K562 (cell line): ENCODE measurements around the gene ABCA10. TPM values are rescaled to one million over a fixed set of nuclear protein-coding genes. Genes with fewer than 3 reads are reported as not detected.

ENCODE experiments used
- ATAC-seq: fragments of 200-7000 bp; cut with Tn5 transposase; 3 replicates; pipeline ENCODE4 v1.9.1; 2020; ENCODE audit warnings: moderate library complexity
- BruUV-seq: library from RNA; stranded (reverse); fragments of 400-500 nt; replicated peaks from 2 replicates; lab custom pipeline; 2021; lab: Mats Ljungman, UMichigan
- CTCF ChIA-PET: fragments of 300-600 bp; formaldehyde crosslinking; extraction: SDS; loops from one replicate; lab custom pipeline; 2021; ENCODE audit warnings: low intra/inter-chr PET ratio; lab: Yijun Ruan, JAX
- POLR2A ChIA-PET: fragments of 300-600, 350-650 bp; sonication (Branson Sonifier 250); formaldehyde crosslinking; extraction: SDS; loops from one replicate; lab custom pipeline; 2021; ENCODE audit warnings: antibody characterized with exemption, inconsistent platforms; lab: Yijun Ruan, JAX
- DNase-seq, 4 experiments: peaks; one replicate each; pipeline versions ENCODE4 v3.0.0 to v3.0.0-alpha.2; 2011 to 2018; ENCODE audit warnings: low spot score in 3 of 4, mixed read lengths in 3 of 4; ENCODE audit errors: extremely low read depth in 1 of 4
- FAIRE-seq: peaks from 2 replicates; lab custom pipeline; 2011; peaks lifted over from hg19 to GRCh38; lab: Jason Lieb, UNC
- H2AFZ ChIP-seq: 2 replicates; pipeline ENCODE4 v1.6.0; 2011; ENCODE audit warnings: low read depth, low read length, control low read depth, inconsistent platforms
- H3K27ac ChIP-seq: fragments of 200-600 bp; 3 replicates; pipeline ENCODE4 v1.8.0; 2011; ENCODE audit warnings: low read depth, mild to moderate bottlenecking, control low read depth, inconsistent platforms, low read length, moderate library complexity, mixed read lengths; ENCODE audit errors: extremely low read depth
- H3K27me3 ChIP-seq, 2 experiments: fragments of 300-600 bp in 1 of 2; 2 replicates in 1 of 2; 3 replicates in 1 of 2; pipeline versions ENCODE4 v1.6.0 to v1.8.0; 2011; ENCODE audit warnings: inconsistent platforms in 2 of 2, low read length in 2 of 2, mild to moderate bottlenecking in 1 of 2, mixed read lengths in 1 of 2, moderate library complexity in 1 of 2; ENCODE audit not compliant: control insufficient read depth in 2 of 2, insufficient read depth in 2 of 2
- H3K36me3 ChIP-seq: fragments of 300-600 bp; 3 replicates; pipeline ENCODE4 v1.8.0; 2011; ENCODE audit warnings: mild to moderate bottlenecking, low read length, inconsistent platforms; ENCODE audit not compliant: control insufficient read depth, insufficient read depth
- H3K4me1 ChIP-seq, 2 experiments: fragments of 200-600 bp in 1 of 2; replicated peaks in 1 of 2; 2 replicates in 1 of 2; 3 replicates in 1 of 2; pipeline versions ENCODE4 v1.5.1 to v1.8.0; 2011; ENCODE audit warnings: inconsistent platforms in 2 of 2, low read length in 2 of 2, mild to moderate bottlenecking in 1 of 2, mixed read lengths in 1 of 2, moderate library complexity in 1 of 2; ENCODE audit not compliant: control insufficient read depth in 2 of 2, insufficient read depth in 2 of 2
- H3K4me2 ChIP-seq: 2 replicates; pipeline ENCODE4 v1.6.1; 2011; ENCODE audit warnings: low read length, control low read depth, inconsistent platforms, mixed read lengths; ENCODE audit not compliant: insufficient read depth
- H3K4me3 ChIP-seq: fragments of 200-600 bp; sonication (generic), shearing (Covaris generic); 2 replicates; pipeline ENCODE4 v1.5.1; 2016; ENCODE audit warnings: control low read depth, inconsistent platforms
- H3K79me2 ChIP-seq: fragments of 200-600 bp; 3 replicates; pipeline ENCODE4 v1.8.0; 2011; ENCODE audit warnings: low read length, inconsistent platforms; ENCODE audit not compliant: control insufficient read depth, insufficient read depth
- H3K9ac ChIP-seq, 2 experiments: 2 replicates each; pipeline versions ENCODE4 v1.6.0 to v1.6.1; 2011; ENCODE audit warnings: low read depth in 2 of 2, low read length in 2 of 2, control low read depth in 1 of 2, inconsistent platforms in 1 of 2, mild to moderate bottlenecking in 1 of 2, mixed read lengths in 1 of 2; ENCODE audit not compliant: insufficient read depth in 1 of 2
- H3K9me1 ChIP-seq: one replicate; pipeline ENCODE4 v1.6.0; 2011; ENCODE audit warnings: inconsistent platforms, mild to moderate bottlenecking, low read length, moderate library complexity; ENCODE audit not compliant: control insufficient read depth, insufficient read depth
- H3K9me3 ChIP-seq: replicated peaks from 2 replicates; pipeline ENCODE4 v1.5.1; 2011; ENCODE audit warnings: low read depth, low read length, inconsistent platforms; ENCODE audit not compliant: control insufficient read depth, insufficient read depth
- H4K20me1 ChIP-seq: replicated peaks from 2 replicates; pipeline ENCODE4 v1.6.1; 2011; ENCODE audit warnings: low read length, inconsistent platforms, mixed read lengths; ENCODE audit not compliant: control insufficient read depth, insufficient read depth
- MEIS2 ChIP-seq: fragments of 450-650 bp; IDR thresholded peaks from 2 replicates; pipeline ENCODE4 v1.6.1; 2014; ENCODE audit warnings: mild to moderate bottlenecking; ENCODE audit not compliant: partially characterized antibody
- POLR2B ChIP-seq: fragments of 450-650 bp; IDR thresholded peaks from 2 replicates; pipeline ENCODE4 v1.6.1; 2018; ENCODE audit warnings: low read depth; ENCODE audit not compliant: partially characterized antibody
- RFX5 ChIP-seq: IDR thresholded peaks from 2 replicates; pipeline ENCODE4 v1.6.1; 2011; ENCODE audit warnings: low read depth, mild to moderate bottlenecking, improper control_type of control experiment, low read length
- RREB1 ChIP-seq: fragments of 250-450 bp; sonication (Bioruptor Pico); IDR thresholded peaks from 2 replicates; pipeline ENCODE4 v1.4.0; 2020
- SIRT6 ChIP-seq: IDR thresholded peaks from one replicate; pipeline ENCODE4 v1.6.1; 2012; ENCODE audit warnings: low read depth, mild to moderate bottlenecking, control low read depth, inconsistent platforms, low read length, moderate library complexity
- WGBS: fragments of 100-300 bp; shearing (Covaris generic); methylation state at CpG from one replicate; pipeline ENCODE4 v1.1.6; 2016; ENCODE audit warnings: low coverage, mixed read lengths; ENCODE audit not compliant: insufficient coverage; ENCODE audit errors: missing lambda C conversion rate; 5-methylcytosine and 5-hydroxymethylcytosine counted together
- in situ Hi-C: fragments of 300-500 bp; cut with MboI; formaldehyde crosslinking; loops from 4 replicates; pipeline ENCODE4 v1.15.0; 2018; ENCODE audit warnings: inconsistent platforms, mixed read lengths
- intact Hi-C: fragments of 100-400 bp; cut with micrococcal nuclease; formaldehyde crosslinking; loops from 2 replicates; pipeline ENCODE4 v1.14.2; 2022
- polyA plus RNA-seq, 8 experiments: library from polyadenylated mRNA; depleted of rRNA in 4 of 8; stranded (reverse) in 5 of 8; unstranded in 3 of 8; fragments of >200 nt; fragmentation: Nextera tagmentation in 2 of 8; fragmentation: Illumina TruSeq in 1 of 8; extraction: Ambion mirVana in 2 of 8; extraction: Trizol in 1 of 8; gene quantifications; 2 replicates each; pipeline versions ENCODE4 v1.2.1 to v1.2.3, GENCODE V29; 2011 to 2014; ENCODE audit warnings: inconsistent platforms in 1 of 8, missing spikeins in 1 of 8
- total RNA-seq, 7 experiments: library from RNA; depleted of rRNA in 6 of 7; stranded (reverse); fragments of >200 nt in 6 of 7; fragmentation: Illumina TruSeq in 2 of 7; extraction: Trizol in 2 of 7; gene quantifications; 2 replicates each; pipeline versions ENCODE4 v1.2.1 to v1.2.3, GENCODE V29; 2011 to 2021; ENCODE audit warnings: low replicate concordance in 1 of 7

Gene ABCA10
- total and polyA plus RNA-seq, 9 of the 15 experiments (the other 6 are each of a cell fraction or from before 2014, with no cell fraction given), result 0.04 to 0.45 (median 0.15) TPM; not detected in 1

GRCh38 chr17:69231521-69231920 lies 2.9 kb upstream of the ABCA10 start:
- 64% methylated on average over 1 of the region's 1 CpG for WGBS
- Histone ChIP-seq H3K4me1 (peaks cover 0 to 3% of the 10 kb centered on the region in 2 experiments; a peak in 2 of 5 replicates), H3K79me2 (no peaks in the 10 kb centered on the region), H3K9me1 (no peaks in the 10 kb centered on the region), H3K4me2 (no peak overlapping the region), H2AFZ (no peak overlapping the region; the same call in 1 of the 2 replicates), H3K27ac (no peak overlapping the region), H3K36me3 (no peaks in the 10 kb centered on the region), H3K4me3 (no peak overlapping the region), H3K9me3 (no peaks in the 10 kb centered on the region), H4K20me1 (no peaks in the 10 kb centered on the region), H3K27me3 (no peaks in the 10 kb centered on the region), H3K9ac (no peak overlapping the region)
- CTCF ChIA-PET, result no interaction called here
- intact Hi-C loops (no loop called here), in situ Hi-C loops (loop anchor here (5.0 to 25.0 kb wide), 2 partner anchors 159 to 269 kb away; partner anchors contain the start of gene ABCA8)
- FAIRE-seq (no peak), DNase-seq (no peak), ATAC-seq (no peak)
- no TSS peak for BruUV-seq
- POLR2A ChIA-PET, result no interaction called here
- no peak for TF ChIP-seq MEIS2
- no peak for TF ChIP-seq POLR2B
- TF ChIP-seq RFX5, result no peak
- TF ChIP-seq SIRT6, result no peak
- TF ChIP-seq RREB1 (CRISPR knock-in tag), result no peak
